ENCODE results near the gene ZNF14.
A peak's percentile ranks its signal among the peaks of the same experiment; 100 is the strongest.
"Not testable (repeated sequence)": the region's sequence is repeated elsewhere in the genome, so short reads cannot be mapped to it uniquely, and the experiment has no call there.

Gene ZNF14

GRCh38 chr19:19697589-19697988, 35.3 kb downstream of the ZNF14 start:
- Histone ChIP-seq H3K4me1 (no peaks in the 10 kb centered on the region), H3K27me3 (no peaks in the 10 kb centered on the region), H3K4me2 (no peak overlapping the region), H3K9me3 (replicated peaks in 1 of 11) (peaks cover 29 to 76% (median 43%) of the 10 kb centered on the region in 11 experiments), H3K36me3 (peaks cover 0 to 28% (median 18%) of the 10 kb centered on the region in 11 experiments; a peak in 14 of 22 replicates), H3K27ac (no peak overlapping the region), H3K9ac (no peak overlapping the region), H3K4me3 (no peak overlapping the region), H4K20me1 (no peaks in the 10 kb centered on the region)
- TF ChIP-seq Cebpa-rat (IDR thresholded peaks at IDR 0.05), result no peak

DNA sequence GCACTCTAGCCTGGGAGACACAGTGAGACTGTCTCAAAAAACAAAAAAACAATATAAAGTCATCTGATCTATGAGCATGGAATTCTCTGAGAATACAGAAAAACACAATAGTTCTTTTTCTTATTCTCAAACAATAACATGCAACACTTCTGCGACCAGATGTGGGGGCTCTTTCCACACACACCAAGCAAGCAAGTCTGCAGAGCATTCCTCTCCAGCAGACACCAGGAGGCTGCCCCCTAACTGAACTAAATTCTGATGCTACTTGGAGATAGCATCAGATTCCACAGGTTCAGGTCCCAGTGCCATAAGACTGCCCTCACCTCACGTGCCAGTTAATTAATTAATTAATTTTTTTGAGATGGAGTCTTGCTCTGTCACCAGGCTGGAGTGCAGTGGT, 36.5 kb downstream of the ZNF14 start:
- no peaks in the 10 kb centered on the region for H3K4me1 ChIP-seq
- H3K4me3 ChIP-seq, result no peak overlapping the region
- peaks cover 0 to 16% (median 9%) of the 10 kb centered on the region in 11 experiments; a peak in 9 of 22 replicates for H3K36me3 ChIP-seq
- no peaks in the 10 kb centered on the region for H4K20me1 ChIP-seq
- no peaks in the 10 kb centered on the region for H3K27me3 ChIP-seq
- H3K9me3 ChIP-seq (replicated peaks in 1 of 11), result peaks cover 24 to 72% (median 35%) of the 10 kb centered on the region in 11 experiments
- no peak overlapping the region for H3K4me2 ChIP-seq
- no peak overlapping the region for H3K27ac ChIP-seq
- no peak overlapping the region for H3K9ac ChIP-seq
- no peak for TF ChIP-seq Cebpa-rat (IDR thresholded peaks at IDR 0.05)

- H3K27me3 ChIP-seq, result no peaks in the 10 kb centered on the region
- no peak overlapping the region for H3K27ac ChIP-seq
- peaks cover 0 to 8% (median 4%) of the 10 kb centered on the region in 11 experiments; a peak in 7 of 22 replicates for H3K36me3 ChIP-seq
- H3K4me2 ChIP-seq, result no peak overlapping the region
- no peak for TF ChIP-seq Cebpa-rat (IDR thresholded peaks at IDR 0.05)
- peaks cover 23 to 55% (median 34%) of the 10 kb centered on the region in 11 experiments; a peak in 21 of 22 replicates for H3K9me3 ChIP-seq (replicated peaks in 1 of 11)
- no peak overlapping the region for H3K4me3 ChIP-seq
- no peaks in the 10 kb centered on the region for H3K4me1 ChIP-seq
- no peaks in the 10 kb centered on the region for H4K20me1 ChIP-seq
- H3K9ac ChIP-seq, result no peak overlapping the region
These were observed 41.2 kb downstream of the ZNF14 start for GRCh38 chr19:19691683-19692082.

DNA sequence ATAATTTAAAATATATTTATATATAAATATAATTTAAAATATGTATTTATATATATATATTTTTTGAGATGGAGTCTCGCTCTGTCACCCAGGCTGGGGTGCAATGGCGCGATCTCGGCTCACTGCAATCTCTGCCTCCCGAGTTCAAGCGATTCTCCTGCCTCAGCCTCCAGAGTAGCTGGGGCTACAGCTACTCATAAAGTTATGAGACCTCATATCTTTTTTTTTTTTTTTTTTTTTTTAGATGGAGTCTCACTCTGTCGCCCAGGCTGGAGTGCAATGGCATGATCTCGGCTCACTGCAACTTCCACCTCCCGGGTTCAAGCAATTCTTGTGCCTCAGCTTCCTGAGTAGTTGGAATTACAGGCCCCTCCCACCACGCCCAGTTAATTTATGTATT, 43.9 kb downstream of the ZNF14 start:
- H3K4me1 ChIP-seq, result not testable (repeated sequence)
- H3K9me3 ChIP-seq (replicated peaks in 1 of 11), result peaks cover 47 to 75% (median 56%) of the 10 kb centered on the region in 11 experiments

GRCh38 chr19:19687090-19687489, 45.8 kb downstream of the ZNF14 start:
- Histone ChIP-seq H4K20me1 (no peaks in the 10 kb centered on the region), H3K4me2 (no peak overlapping the region), H3K9me3 (replicated peaks in 1 of 11) (peaks cover 61 to 81% (median 71%) of the 10 kb centered on the region in 11 experiments), H3K4me1 (no peaks in the 10 kb centered on the region), H3K27ac (no peak overlapping the region), H3K36me3 (peaks cover 34 to 49% (median 44%) of the 10 kb centered on the region in 11 experiments), H3K9ac (no peak overlapping the region), H3K27me3 (no peaks in the 10 kb centered on the region), H3K4me3 (no peak overlapping the region)
- no peak for TF ChIP-seq Cebpa-rat (IDR thresholded peaks at IDR 0.05)

More for the DNA sequence above, 43.9 kb downstream of the ZNF14 start:
- H4K20me1 ChIP-seq, H3K4me3 ChIP-seq, H3K27me3 ChIP-seq, H3K27ac ChIP-seq, H3K4me2 ChIP-seq, H3K9ac ChIP-seq: not testable (repeated sequence)
- peaks cover 15 to 31% (median 24%) of the 10 kb centered on the region in 11 experiments; a peak in 21 of 22 replicates for H3K36me3 ChIP-seq

DNA sequence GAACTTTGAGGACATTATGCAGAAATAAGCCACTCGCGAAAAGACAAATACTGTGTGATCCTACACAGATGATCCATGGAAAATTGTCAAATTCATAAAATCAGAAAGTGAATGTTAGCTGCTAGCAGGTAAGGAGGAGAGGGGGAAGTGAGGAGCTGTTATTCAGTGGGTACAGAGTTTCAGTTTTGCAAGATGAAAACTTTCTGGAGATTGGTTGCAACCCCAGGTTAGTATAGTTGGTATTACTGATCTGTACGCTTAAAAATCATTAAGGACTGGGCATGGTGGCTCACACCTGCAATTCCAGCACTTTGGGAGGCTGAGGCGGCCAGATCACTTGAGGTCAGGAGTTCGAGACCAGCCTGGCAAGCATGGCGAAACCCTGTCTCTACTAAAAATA, 46.3 kb downstream of the ZNF14 start:
- Histone ChIP-seq H3K9ac (no peak overlapping the region), H3K36me3 (peaks cover 39 to 54% (median 49%) of the 10 kb centered on the region in 11 experiments), H3K27me3 (no peaks in the 10 kb centered on the region), H3K27ac (no peak overlapping the region), H3K9me3 (replicated peaks in 1 of 11) (peaks cover 66 to 81% (median 74%) of the 10 kb centered on the region in 11 experiments), H3K4me3 (no peak overlapping the region), H3K4me1 (no peaks in the 10 kb centered on the region), H4K20me1 (no peaks in the 10 kb centered on the region), H3K4me2 (no peak overlapping the region)
- no peak for TF ChIP-seq Cebpa-rat (IDR thresholded peaks at IDR 0.05)

DNA sequence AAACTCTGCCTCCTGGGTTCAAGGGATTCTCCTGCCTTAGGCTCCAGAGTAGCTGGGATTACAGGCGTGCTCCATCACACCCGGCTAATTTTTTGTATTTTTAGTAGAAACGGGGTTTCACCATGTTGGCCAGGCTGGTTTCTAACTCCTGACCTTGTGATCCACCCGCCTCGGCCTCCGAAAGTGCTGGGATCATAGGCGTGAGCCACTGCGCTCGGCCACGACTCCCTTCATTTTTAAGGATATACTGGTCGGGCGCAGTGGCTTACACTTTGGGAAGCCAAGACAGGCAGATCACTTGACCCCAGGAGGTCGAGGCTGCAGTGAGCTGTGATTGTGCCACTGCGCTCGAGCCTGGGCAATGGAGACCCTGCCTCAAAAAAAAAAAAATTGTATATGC, 46.8 kb downstream of the ZNF14 start:
- H3K4me2 ChIP-seq, H4K20me1 ChIP-seq, H3K27ac ChIP-seq, H3K9ac ChIP-seq, H3K27me3 ChIP-seq, H3K4me3 ChIP-seq, H3K4me1 ChIP-seq: not testable (repeated sequence)
- Histone ChIP-seq H3K36me3 (peaks cover 43 to 58% (median 53%) of the 10 kb centered on the region in 11 experiments), H3K9me3 (replicated peaks in 1 of 11) (peaks cover 68 to 81% (median 74%) of the 10 kb centered on the region in 11 experiments)

DNA sequence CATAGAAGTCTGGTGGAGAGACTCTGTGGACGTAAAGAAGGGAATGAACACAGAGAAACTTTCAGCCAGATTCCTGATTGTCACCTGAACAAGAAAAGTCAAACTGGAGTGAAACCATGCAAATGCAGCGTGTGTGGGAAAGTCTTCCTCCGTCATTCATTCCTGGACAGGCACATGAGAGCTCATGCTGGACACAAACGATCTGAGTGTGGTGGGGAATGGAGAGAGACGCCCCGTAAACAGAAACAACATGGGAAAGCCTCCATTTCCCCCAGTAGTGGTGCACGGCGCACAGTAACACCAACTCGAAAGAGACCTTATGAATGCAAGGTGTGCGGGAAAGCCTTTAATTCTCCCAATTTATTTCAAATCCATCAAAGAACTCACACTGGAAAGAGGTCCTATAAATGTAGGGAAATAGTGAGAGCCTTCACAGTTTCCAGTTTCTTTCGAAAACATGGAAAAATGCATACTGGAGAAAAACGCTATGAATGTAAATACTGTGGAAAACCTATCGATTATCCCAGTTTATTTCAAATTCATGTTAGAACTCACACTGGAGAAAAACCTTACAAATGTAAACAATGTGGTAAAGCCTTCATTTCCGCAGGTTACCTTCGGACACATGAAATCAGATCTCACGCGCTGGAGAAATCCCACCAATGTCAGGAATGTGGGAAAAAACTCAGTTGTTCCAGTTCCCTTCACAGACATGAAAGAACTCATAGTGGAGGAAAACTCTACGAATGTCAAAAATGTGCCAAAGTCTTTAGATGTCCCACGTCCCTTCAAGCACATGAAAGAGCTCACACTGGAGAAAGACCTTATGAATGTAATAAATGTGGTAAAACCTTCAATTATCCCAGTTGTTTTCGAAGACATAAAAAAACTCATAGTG, 53.5 kb downstream of the ZNF14 start:
- no peak overlapping the region for H3K4me2 ChIP-seq
- H3K36me3 ChIP-seq, result peaks cover 96 to 100% (median 98%) of the 10 kb centered on the region in 11 experiments
- TF ChIP-seq Cebpa-rat (IDR thresholded peaks at IDR 0.05), result no peak
- no peak overlapping the region for H3K9ac ChIP-seq
- no peaks in the 10 kb centered on the region for H3K4me1 ChIP-seq
- H3K27me3 ChIP-seq, result no peaks in the 10 kb centered on the region
- peak overlapping the region in 6 of 10 experiments; percentile 12 to 36 (median 29); a peak in 5 of 20 replicates for H3K4me3 ChIP-seq
- no peaks in the 10 kb centered on the region for H4K20me1 ChIP-seq
- H3K9me3 ChIP-seq (replicated peaks in 1 of 11), result peaks cover 94 to 100% (median 99%) of the 10 kb centered on the region in 11 experiments
- no peak overlapping the region for H3K27ac ChIP-seq

GRCh38 chr19:19677579-19677978, 55.3 kb downstream of the ZNF14 start:
- Histone ChIP-seq H3K4me1 (peaks cover 0 to 4% (median 0%) of the 10 kb centered on the region in 10 experiments; a peak in 1 of 20 replicates), H3K4me2 (no peak overlapping the region), H4K20me1 (no peaks in the 10 kb centered on the region), H3K27me3 (no peaks in the 10 kb centered on the region), H3K36me3 (peaks cover 97 to 100% (median 100%) of the 10 kb centered on the region in 11 experiments), H3K9ac (no peak overlapping the region), H3K9me3 (replicated peaks in 1 of 11) (peaks cover 97 to 100% (median 99%) of the 10 kb centered on the region in 11 experiments), H3K4me3 (peak overlapping the region in 4 of 10 experiments; percentile 16 to 40 (median 20); a peak in 4 of 20 replicates), H3K27ac (no peak overlapping the region)
- no peak for TF ChIP-seq Cebpa-rat (IDR thresholded peaks at IDR 0.05)
